Measurements from ENCODE around the gene TTLL10.

TTLL10 gene, protein sequence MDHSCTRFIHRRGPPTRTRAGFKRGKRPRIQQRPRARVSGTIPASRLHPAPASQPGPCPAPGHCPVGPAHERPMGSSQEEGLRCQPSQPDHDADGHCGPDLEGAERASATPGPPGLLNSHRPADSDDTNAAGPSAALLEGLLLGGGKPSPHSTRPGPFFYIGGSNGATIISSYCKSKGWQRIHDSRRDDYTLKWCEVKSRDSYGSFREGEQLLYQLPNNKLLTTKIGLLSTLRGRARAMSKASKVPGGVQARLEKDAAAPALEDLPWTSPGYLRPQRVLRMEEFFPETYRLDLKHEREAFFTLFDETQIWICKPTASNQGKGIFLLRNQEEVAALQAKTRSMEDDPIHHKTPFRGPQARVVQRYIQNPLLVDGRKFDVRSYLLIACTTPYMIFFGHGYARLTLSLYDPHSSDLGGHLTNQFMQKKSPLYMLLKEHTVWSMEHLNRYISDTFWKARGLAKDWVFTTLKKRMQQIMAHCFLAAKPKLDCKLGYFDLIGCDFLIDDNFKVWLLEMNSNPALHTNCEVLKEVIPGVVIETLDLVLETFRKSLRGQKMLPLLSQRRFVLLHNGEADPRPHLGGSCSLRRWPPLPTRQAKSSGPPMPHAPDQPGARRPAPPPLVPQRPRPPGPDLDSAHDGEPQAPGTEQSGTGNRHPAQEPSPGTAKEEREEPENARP

DNA sequence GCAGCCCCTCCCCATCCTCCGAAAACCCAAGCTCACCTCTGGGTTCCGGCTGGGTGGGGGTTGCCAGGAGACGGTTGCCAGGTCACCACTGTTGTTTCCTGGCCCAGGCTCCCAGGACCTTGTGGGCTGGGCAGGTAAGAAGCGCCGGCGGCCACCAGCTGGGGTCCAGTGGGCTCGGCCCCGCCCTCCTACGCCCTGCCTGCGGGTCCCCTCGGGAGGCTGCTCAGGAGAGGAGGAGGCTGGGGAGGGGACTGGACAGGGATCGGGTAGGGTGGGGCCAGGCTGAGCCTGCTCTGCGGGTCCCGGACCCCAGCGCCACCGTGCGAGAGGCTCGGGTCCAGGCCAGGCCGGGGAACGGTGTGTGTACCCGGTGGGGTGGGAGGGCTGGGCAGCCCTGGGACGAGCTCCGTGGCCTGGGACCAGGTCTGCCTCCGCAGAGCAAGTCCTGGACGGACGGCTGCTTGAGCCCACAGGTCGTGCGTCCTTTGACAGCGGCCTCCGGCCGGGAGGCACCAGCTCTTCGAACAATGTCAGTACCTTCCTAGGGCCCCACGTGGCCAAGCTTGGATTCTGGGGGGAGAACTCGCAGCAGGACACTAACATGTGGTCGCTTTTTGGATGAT is at the start of gene TTLL10:
TSS of gene TTLL10 (plus strand) at position 88 of the 623 bp plus-strand sequence. CDS start 5,336 bp downstream, outside the sequence.
- DNase-seq: no peak

DNA sequence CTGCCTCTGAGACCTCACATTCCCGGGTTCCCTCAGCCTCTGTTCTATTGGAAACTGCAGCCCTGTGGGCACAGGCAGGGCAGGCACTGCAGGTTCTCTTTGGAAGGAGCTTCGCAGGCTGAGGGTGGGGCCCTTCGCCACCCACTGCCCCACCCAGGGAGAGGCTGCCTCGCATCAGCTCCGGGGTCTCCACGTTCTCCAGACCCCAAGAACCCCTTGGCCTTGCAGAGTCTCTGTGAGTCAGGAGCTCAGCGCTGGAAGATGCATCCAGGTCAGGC is 49.2 kb upstream of the TTLL10 start:
- no peak for DNase-seq

DNA sequence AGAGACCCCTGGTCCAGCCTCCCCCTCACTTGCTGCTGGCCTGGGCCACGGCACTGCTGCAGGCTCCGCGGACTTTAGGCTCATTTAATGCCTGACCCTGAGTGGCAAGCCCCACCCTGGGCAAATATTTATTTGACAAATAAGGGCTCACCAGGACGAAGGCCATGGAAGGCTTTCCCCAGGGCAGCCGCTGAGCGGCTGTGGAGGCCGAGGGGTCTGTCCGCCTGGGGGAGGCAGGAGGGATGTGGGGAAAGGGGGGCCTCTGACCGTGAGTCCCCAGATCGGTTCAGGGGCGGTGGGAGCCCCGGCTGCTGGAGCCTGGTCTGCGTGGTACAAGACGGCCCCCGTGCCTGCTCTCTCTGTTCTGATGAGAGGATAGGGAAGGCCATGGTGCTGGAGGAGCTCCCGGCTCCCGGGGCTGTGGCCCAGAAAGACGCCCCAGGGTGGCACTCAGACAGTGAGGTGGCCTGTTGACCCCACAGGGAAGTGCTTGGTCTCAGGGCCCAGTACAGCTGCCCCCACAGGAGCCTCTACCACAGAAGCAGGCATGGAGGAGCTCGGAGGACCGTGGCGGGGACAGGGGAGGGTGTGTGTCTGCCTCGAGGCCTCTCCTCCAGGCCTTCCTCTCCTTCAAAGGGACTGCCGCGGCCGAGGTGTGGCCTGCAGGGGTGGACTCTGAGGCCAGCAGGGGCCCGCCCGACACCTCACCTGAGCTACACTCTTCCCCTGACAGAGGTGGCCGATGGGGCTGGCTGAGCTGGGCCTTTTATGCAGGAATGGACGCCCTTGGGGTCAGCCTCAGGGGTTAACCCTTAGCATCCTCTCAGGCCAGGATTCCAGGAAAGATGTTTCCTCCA is 48.7 kb upstream of the TTLL10 start:
- DNase-seq: no peak

DNA sequence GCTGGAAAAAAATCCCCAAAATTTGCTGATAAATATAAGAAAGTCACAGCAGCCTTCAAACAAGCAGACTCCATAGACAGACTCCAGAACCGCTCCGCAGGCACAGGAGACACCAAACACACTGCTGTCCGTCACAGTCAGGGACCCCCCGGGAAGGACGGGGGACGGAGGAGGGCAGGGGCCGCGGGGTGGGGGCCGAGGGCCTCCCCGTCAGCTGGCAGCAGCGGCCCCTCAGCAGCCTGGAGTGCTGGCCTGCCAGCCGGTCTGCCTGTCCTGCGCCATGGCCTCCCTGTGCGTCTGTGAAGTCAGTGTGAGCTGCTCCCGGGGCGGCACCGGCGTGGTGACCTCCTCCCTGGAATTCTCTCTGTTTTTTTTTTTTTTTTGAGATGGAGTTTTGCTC is 47.7 kb upstream of the TTLL10 start:
- DNase-seq: no peak

DNA sequence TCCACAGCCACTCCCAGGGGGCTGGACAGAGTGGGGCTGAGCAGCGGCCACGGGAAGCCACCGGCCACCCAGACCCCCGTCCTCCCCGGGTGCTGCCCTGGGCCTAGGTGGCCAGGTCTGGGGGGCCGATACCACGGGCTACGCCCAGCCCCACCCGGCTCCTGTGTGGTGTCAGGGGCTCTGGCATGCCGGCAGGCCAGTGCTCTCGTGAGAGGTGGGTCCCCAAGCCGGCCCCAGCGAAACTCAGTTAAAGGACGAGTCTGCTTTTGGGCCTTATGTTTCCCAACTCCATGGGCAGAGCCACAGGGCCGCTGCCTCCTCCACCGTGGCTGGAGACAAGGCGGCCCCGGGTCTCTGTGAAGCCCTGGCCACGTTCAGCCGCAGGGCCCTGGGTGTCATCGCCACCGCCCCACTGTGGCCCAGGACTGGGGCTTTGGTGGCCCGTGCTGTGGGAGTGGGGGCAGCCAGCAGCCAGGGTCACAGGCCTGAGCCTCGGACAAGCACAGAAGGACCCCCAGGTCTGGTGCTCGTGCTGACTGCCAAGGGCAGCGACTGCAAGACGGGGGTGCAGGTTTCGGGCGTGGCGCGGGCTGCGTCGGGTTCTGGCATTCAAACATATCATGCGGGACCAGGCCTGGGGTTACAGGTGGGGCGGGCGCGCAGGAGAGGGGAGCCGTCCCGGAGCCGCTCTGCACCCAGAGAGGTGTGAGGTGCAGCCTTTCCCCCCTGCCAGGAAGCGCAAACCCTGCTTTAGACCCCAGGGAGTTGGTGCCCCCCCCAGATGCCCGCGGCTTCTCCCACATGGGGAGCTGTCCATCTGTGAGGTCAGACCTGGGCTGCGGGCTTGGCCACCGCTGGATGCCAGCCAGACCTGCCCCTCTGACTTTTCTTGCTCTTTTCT is 45.9 kb upstream of the TTLL10 start:
- DNase-seq: no peak

DNA sequence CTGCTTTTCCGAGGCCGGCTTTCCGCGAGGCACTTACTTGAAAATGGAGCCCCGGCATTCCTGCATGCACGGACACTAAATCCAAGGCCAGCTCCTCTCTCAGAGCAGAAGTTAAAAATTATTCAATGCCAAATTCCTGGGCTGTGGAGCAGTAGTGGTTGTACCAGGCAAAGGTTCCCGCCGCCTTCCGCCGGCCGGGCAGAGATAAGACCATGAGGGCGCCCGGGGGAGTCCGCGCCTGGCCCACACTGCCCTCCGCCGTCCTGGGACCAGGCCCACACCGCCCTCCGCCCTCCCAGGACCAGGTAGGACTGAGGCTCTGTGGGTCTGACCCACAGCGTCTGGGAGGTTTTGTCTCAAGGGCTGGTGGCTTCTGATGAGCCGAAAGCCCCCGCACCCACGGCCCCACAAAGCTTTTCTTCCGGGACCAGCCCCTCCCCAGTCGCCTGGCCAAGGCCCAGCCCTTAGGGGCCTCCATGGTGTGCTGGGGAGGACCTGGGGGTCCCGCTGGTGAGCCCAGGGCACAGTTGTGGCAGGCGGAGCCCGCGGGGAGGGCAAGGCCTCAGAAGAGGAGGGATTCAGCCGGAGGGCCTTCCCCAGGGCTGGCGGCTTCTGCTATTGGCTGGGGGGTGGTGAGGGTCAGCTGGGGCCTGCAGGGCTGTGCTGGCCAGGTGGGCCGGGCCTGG is 45.1 kb upstream of the TTLL10 start:
- DNase-seq: no peak

DNA sequence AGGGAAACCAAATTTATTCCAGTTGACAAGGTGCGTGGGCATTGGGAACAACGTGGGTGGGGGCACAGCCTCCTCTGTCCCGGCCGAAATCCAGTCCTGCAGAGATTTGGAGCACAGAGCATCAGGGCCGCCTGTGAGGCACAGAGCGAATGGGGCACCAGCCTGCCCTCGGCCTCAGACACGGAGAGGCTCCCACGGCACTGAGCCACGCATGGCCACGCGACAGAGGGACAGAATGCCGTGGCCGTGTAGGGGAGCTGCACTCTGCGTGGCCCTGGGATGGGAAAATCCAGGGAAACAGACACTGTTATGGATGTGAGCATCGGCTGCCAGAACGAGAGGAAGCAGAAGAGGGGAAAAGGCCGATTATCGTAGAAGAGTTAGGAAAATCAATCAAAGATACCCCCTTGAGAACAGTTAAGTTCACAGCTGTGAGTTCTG is 44.3 kb upstream of the TTLL10 start:
- no peak for DNase-seq

DNA sequence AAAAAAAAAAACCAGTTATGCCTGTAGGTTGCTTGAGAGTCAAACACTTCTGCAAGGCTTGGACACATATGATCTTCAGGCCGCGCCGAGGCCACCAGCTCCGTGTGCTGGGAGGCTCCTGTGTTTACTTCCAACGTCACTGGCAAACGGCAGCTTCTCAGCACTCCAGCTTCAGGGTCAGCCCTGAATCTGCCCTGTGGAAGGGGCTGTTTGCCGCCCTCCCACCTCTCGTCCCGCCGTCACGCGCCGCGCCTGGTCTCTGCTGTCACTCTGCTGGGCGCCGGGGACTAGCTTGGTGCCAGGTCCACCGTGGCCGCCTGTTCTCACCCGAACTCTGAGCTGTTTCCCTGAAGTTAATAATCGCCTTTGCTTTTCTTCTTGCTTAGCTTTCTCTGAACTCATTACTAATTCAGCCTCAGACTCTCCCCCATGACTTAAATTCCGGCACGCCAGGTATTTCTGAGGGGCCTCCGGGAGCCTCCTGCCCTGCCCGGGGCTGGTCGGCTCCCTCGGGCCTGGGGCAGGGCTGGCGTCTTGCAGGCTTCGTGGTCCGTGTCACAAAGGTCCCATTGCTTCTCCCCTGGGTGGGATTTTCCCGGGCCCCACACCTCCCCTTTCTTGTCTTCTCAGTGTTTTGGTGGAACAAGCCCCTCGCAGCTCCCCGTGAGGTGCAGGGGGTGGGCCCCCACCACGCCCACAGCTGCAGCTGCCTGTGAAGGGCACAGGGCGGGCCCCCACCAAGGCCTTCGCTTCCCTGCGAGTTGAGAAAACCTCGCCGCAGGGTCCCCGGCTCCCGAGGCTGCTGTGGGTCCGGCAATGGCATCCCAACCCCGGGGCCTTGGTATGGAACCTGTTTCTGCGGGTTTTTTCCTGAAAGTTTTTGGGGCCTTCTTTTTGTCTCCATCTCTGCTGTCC is 43.2 kb upstream of the TTLL10 start:
- no peak for DNase-seq

DNA sequence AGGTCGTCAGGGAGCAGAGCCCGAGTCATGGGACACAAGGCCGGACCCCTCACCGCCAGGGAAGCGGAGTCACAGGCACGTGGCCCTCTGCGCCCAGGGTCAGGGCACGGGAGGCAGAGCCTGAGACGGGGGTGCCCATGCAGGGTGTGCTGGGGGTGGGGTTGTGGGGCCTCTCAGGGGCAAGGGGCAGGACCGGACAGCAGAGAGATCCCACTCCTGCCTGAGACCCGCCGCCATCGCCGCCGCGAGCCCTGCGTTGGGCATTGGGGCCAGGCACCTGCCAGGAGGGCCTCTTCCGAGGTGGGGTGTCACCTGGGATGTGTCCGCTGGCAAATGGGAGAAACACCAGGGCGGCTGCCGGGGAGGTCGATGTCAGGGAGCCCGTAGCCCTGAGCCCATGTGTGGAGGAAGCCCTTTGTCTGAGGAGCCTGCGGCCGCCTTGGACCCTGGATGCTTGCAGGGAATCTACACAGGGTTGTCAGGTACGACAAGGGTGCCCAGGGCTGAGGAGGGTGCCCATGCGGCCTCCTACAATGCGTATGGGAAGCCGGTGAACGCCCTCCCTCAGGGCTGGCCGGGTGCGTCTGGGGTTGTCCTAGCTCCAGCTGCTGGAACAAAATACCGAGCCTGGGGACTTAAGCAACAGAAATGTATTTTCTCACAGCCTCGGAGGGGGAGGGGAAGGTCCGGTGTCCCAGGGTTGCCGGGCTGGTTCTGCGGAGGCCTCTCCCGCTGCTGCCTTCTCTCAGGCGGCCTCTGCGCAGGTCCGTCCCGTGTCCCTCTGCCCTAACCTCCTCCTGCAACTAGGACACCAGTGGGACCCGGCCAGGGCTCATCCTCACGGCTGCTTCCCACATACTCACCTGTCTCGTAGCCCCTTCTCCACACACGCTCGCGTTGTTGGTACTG is 41.4 kb upstream of the TTLL10 start:
- no peak for DNase-seq

DNA sequence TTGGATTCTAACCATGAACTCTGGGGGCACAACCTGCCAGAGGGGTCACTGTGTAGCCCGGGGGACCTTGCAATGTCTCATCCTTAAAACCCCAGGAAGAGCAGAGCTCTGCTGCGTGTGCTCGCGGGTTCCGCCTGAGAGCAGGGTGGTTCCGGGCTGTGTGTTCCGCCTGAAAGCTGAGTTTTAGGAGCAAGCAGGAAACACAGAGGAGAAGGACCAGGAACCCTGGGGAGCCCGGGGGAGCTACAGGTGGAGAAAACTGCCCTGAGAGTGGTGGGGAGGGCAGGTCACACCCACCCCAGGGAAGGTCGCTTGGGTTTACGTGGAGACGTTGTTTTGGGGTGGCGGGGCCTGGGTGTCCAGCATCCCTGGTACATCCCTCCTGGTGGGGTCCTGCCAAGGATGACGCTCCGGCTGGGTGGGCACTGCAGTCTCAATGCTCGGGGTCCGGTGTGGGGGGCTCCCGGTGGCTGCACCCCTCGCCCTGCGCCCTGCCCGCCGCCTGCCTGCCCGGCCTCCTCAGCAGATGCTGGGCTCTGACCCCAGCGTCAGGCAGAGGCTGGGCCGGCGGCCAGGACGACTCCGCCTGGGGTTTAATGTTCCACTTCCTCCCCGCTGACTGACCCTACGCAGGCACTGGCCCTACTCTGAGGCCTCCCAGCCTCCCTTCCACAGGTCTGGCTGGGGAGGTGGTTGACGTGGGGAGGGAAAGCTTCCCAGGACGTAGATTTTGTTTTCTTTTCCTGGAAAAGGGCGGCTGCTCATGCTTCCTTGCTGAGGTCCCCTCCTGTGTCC is 40.5 kb upstream of the TTLL10 start:
- no peak for DNase-seq

DNA sequence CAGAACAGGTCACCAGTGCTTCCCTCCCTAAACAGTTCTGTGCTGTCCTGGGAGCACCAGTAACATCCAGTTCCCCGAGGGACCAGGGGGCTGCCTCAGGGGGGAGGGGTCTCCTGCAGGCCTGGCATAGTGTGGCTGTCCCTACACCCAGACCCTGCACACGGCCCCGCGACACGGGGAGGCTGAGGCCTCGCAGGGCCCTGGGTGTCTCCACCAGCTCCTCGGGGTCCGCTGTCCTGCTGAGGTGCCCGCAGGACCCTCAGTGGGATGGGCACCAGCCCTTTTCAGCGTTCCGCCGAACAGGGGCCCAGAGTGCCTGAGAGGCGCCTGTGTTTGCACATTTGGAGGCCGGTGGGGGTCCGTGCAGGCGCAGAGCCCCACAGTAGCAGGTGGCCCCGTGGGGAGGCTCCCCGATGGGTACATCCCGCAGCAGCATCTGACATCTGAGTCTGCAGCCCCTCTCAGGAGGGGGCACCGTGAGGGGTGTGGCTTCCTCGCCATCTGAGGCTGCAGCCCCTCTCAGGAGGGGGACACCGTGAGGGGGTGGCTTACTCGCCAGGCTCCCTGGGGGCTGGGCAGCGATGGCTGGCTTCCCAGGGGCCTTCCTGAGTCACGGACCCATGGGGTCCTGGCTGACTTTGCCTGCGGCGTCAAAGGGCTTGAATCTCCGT is 39.2 kb upstream of the TTLL10 start:
- DNase-seq: no peak

DNA sequence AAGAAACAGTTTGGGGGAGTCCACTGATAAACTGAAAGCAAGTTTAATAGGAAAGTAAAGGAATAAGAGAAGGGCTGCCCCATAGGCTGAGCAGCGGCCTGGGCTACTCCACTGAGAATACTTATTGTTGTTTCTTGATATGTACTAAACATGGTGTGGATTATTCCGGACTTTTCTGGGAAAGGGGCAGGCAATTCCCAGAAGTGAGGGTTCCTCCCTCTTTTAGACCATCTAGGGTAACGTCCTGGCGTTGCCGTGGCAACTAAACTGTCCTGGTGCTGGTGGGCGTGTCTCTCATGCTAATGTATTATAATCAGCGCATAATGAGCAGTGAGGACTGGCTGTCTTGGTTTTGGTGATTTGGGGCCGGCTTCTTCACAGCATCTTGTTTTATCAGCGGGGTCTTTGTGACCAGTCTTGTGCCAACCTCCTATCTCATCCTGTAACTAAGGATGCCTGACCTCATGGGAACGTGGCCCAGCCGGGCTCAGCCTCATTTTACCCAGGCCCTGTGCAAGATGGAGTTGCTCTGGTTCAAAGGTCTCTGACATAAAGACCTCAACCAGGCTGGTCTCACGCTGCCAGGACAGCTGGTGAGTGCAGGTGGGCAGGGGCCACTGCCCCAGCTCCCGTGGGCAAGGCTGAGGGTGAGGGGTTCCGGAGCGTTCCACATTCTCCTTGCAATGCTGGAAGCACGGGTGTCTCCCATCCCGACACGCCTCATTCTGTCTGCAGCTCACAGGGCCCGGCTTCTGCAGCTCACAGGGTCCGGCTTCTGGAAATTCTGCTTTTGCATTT is 38.1 kb upstream of the TTLL10 start:
- DNase-seq: no peak

DNA sequence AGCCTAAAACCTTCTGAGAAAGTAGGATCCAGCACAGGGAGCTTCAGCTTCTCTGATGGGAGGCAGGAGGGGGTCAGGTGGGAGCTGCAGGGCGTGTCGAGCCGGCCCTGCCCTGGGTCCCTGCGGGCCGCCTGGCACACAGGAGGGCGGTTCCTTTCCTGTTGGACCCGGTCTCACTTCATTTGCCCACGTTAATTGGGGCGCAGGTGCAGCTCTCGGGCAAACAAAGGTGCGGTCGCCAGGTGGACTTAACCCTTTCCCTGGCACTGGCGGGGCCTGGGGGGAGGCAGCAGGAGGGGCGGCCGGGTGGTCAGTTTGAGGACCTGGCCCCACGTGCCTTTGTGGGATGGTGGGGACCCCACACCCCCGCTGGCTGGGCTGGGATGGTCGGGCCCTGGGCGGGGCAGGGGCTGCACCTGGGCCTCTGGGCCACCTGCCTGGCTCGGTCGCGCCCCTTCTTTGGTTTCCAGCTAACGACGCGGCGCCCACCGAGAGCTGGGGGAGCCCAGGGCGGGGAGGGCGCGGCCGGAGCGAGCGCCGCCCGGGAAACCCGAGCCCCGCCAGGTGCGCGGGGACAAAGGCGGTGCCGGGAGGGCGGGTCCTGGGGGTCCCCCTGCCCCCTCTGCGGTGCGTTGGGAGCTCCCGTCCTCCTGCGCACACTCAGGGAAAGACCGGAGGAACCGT is 37.0 kb upstream of the TTLL10 start:
- DNase-seq: no peak

DNA sequence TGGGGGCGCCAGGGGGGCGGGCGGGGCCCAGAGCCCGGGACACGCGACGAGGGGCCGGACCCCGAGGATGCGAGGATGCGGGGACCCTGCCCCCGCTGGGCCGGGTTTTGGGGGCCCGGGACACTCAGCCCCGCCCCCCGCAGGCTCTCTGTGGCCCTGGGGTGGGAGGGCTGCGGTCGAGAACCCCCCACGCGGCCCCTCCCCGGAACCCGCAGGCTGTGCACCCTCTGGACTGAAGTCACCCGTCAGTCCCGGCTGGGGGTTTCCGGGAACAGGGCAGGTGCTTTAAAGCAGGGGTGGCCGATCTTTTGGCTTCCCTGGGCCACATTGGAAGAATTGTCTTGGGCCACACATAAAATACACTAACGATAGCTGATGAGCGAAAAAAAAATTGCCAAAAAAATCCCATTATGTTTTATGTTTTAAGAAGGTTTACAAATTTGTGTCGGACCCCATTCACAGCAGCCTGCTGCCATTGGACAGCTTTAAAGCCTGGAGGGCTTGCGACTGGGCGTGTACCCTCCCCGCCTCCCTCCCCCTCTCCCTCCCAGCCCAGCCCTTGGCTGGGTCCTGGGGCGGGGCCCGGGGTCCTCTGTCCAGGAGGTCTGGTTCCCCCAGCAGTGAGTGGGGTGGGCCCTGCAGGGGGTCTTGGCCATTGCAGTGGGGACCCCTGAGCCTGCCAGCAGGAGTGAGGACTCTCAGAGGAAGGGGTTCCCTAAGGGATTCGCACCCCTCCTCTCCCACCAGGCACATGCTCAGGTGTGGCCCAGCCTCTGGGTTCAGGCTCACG is 36.2 kb upstream of the TTLL10 start:
- peak; percentile 84 for DNase-seq

DNA sequence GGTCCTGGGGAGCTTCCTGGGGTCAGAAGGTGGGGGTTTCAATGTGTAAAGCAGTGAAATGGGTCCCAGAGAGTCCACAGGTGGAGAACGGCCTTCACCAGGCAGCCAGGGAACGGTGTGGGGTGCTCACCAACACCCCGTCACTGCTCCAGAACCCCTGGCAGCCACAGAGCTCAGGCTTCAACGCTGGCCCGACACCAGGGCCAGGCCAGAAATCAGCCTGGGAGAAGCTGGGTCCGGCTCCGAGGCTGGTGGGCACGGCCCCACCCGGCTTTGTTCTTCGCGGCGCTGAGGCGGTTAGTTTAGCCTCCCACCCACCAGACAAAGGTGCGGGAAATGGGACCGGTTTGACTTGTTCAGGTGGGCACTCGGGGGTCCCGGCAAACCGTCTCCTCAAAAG is 33.0 kb upstream of the TTLL10 start:
- DNase-seq: no peak
